GM23338 (cell line): Measurements from ENCODE around the gene OR8A1. TPM values are rescaled to one million over a fixed set of nuclear protein-coding genes. Genes with fewer than 3 reads are reported as not detected.

Experiments
- ATAC-seq: fragments of 200-7000 bp; cut with Tn5 transposase; 3 replicates; pipeline ENCODE4 v1.9.1; 2020
- DNase-seq: peaks from one replicate; pipeline ENCODE4 v3.0.0-alpha.2; 2015; ENCODE audit warnings: low spot score
- H2AFZ ChIP-seq: fragments of 200-600 bp; sonication (generic); 2 replicates; pipeline ENCODE4 v1.8.0; 2016; ENCODE audit warnings: antibody characterized with exemption, mild to moderate bottlenecking, moderate library complexity
- H3F3A ChIP-seq: fragments of 200-600 bp; sonication (generic); replicated peaks from 2 replicates; pipeline ENCODE4 v1.8.0; 2017; ENCODE audit warnings: antibody characterized with exemption, mixed run types, low read depth
- H3K27ac ChIP-seq: fragments of 200-600 bp; sonication (generic); 2 replicates; pipeline ENCODE4 v1.6.1; 2016; ENCODE audit warnings: low read depth
- H3K27me3 ChIP-seq: fragments of 200-600 bp; sonication (generic); 2 replicates; pipeline ENCODE4 v1.8.0; 2016; ENCODE audit warnings: mild to moderate bottlenecking, mixed run types, moderate library complexity; ENCODE audit not compliant: insufficient read depth
- H3K36me3 ChIP-seq: fragments of 200-600 bp; sonication (generic); 2 replicates; pipeline ENCODE4 v1.8.0; 2016; ENCODE audit warnings: mild to moderate bottlenecking; ENCODE audit not compliant: insufficient read depth
- H3K4me1 ChIP-seq: fragments of 200-600 bp; sonication (generic); 2 replicates; pipeline ENCODE4 v1.8.0; 2016; ENCODE audit warnings: mild to moderate bottlenecking, moderate library complexity; ENCODE audit not compliant: insufficient read depth
- H3K4me2 ChIP-seq: fragments of 200-600 bp; sonication (generic); 2 replicates; pipeline ENCODE4 v1.7.1; 2017; ENCODE audit warnings: mixed run types
- H3K4me3 ChIP-seq: fragments of 200-600 bp; sonication (generic); 2 replicates; pipeline ENCODE4 v1.6.1; 2016; ENCODE audit warnings: mixed run types
- H3K79me2 ChIP-seq: fragments of 200-600 bp; sonication (generic); replicated peaks from 2 replicates; pipeline ENCODE4 v1.8.0; 2017; ENCODE audit warnings: mild to moderate bottlenecking; ENCODE audit not compliant: insufficient read depth
- H3K9me2 ChIP-seq: fragments of 200-600 bp; sonication (generic); 2 replicates; pipeline ENCODE4 v1.8.0; 2017; ENCODE audit not compliant: insufficient read depth
- H4K20me1 ChIP-seq: fragments of 200-600 bp; sonication (generic); replicated peaks from 2 replicates; pipeline ENCODE4 v1.8.0; 2017; ENCODE audit warnings: mild to moderate bottlenecking; ENCODE audit not compliant: insufficient read depth
- H3K27ac Mint-ChIP-seq: 2 replicates; pipeline ENCODE4 v1.8.0; 2020; ENCODE audit warnings: inconsistent platforms, mild to moderate bottlenecking, moderate library complexity, mixed read lengths
- H3K27me3 Mint-ChIP-seq: 3 replicates; pipeline ENCODE4 v1.8.0; 2022; ENCODE audit warnings: low read depth, mild to moderate bottlenecking, moderate library complexity, mixed read lengths, inconsistent platforms; ENCODE audit not compliant: insufficient read depth, poor library complexity
- H3K36me3 Mint-ChIP-seq: 3 replicates; pipeline ENCODE4 v1.8.0; 2021; ENCODE audit warnings: low read depth, mild to moderate bottlenecking, inconsistent platforms, moderate library complexity, mixed read lengths
- H3K4me1 Mint-ChIP-seq: 3 replicates; pipeline ENCODE4 v1.8.0; 2020; ENCODE audit warnings: mild to moderate bottlenecking, inconsistent platforms, mixed read lengths
- H3K4me3 Mint-ChIP-seq: 3 replicates; pipeline ENCODE4 v1.8.0; 2021; ENCODE audit warnings: moderate library complexity, mild to moderate bottlenecking, inconsistent platforms, mixed read lengths
- H3K9me3 Mint-ChIP-seq: 3 replicates; pipeline ENCODE4 v1.8.0; 2020; ENCODE audit warnings: moderate library complexity, mild to moderate bottlenecking, inconsistent platforms, mixed read lengths
- CREB1 ChIP-seq: fragments of 250-450 bp; sonication (Bioruptor Pico); IDR thresholded peaks from 2 replicates; pipeline ENCODE4 v1.5.0; 2020; ENCODE audit warnings: low read depth, mild to moderate bottlenecking, moderate library complexity
- CTCF ChIP-seq, 2 experiments: fragments of 200-600 bp in 1 of 2; sonication (generic) in 1 of 2; conservative IDR thresholded peaks; 2 replicates each; pipeline versions ENCODE4 v1.5.1 to v1.6.1; 2016 to 2017; ENCODE audit warnings: antibody characterized with exemption in 2 of 2, low read depth in 2 of 2, mild to moderate bottlenecking in 2 of 2, moderate library complexity in 1 of 2
- ETS1 ChIP-seq: IDR thresholded peaks from 2 replicates; pipeline ENCODE4 v1.6.1; 2016; ENCODE audit warnings: antibody characterized with exemption
- EZH2 ChIP-seq: fragments of 200-600 bp; sonication (generic); IDR thresholded peaks from one replicate; pipeline ENCODE4 v1.8.0; 2017; ENCODE audit warnings: antibody characterized with exemption, mild to moderate bottlenecking, low read depth; ENCODE audit not compliant: unreplicated experiment
- EZH2phosphoT487 ChIP-seq: fragments of 200-600 bp; sonication (generic); IDR thresholded peaks from one replicate; pipeline ENCODE4 v1.8.1; 2018; ENCODE audit warnings: antibody characterized with exemption; ENCODE audit not compliant: unreplicated experiment
- JUNB ChIP-seq: IDR thresholded peaks from one replicate; pipeline ENCODE4 v1.6.1; 2016; ENCODE audit warnings: antibody characterized with exemption; ENCODE audit not compliant: unreplicated experiment
- NANOG ChIP-seq: IDR thresholded peaks from 2 replicates; pipeline ENCODE4 v1.6.1; 2016; ENCODE audit warnings: antibody characterized with exemption, borderline replicate concordance
- POLR2AphosphoS5 ChIP-seq: IDR thresholded peaks from 2 replicates; pipeline ENCODE4 v1.6.1; 2016; ENCODE audit warnings: antibody characterized with exemption, low read depth
- REST ChIP-seq: IDR thresholded peaks from one replicate; pipeline ENCODE4 v1.6.1; 2018; ENCODE audit warnings: antibody characterized with exemption; ENCODE audit not compliant: unreplicated experiment
- STAT1 ChIP-seq: IDR thresholded peaks from one replicate; pipeline ENCODE4 v1.6.1; 2016; ENCODE audit warnings: antibody characterized with exemption; ENCODE audit not compliant: unreplicated experiment
- ZNF114 ChIP-seq: fragments of 250-450 bp; sonication (Bioruptor Pico); IDR thresholded peaks from 2 replicates; pipeline ENCODE4 v1.5.0; 2020; ENCODE audit warnings: mild to moderate bottlenecking, moderate library complexity
- ZNF331 ChIP-seq: fragments of 250-450 bp; sonication (Bioruptor Pico); IDR thresholded peaks from 2 replicates; pipeline ENCODE4 v1.5.0; 2020; ENCODE audit warnings: low read depth, mild to moderate bottlenecking, moderate library complexity
- ZNF462 ChIP-seq: fragments of 250-450 bp; sonication (Bioruptor Pico); IDR thresholded peaks from 2 replicates; pipeline ENCODE4 v1.5.0; 2020; ENCODE audit warnings: mild to moderate bottlenecking, moderate library complexity
- polyA plus RNA-seq: library from polyadenylated mRNA; unstranded; fragments of >200 nt; fragmentation: Nextera tagmentation; extraction: Ambion mirVana; gene quantifications from 2 replicates; pipeline ENCODE4 v1.2.1, GENCODE V29; 2016
- total RNA-seq: library from RNA; depleted of rRNA; stranded (reverse); fragments of >200 nt; shearing (Covaris generic); gene quantifications from 2 replicates; pipeline ENCODE4 v1.2.3, GENCODE V29; 2014

Gene OR8A1
- total and polyA plus RNA-seq, 2 experiments from 2014 or later: not detected

GRCh38 chr11:124543554-124543953 lies 26.2 kb upstream of the OR8A1 start, which contains the start of gene OR8B12:
OR8B12 (minus strand) TSS chr11:124543654; CDS start chr11:124543654, 0 bp downstream.
- Histone ChIP-seq H4K20me1 (no peaks in the 10 kb centered on the region), H3K79me2 (no peaks in the 10 kb centered on the region), H3F3A (no peaks in the 10 kb centered on the region), H3K27ac (no peak within 1 kb of the TSS), H3K4me3 (no peak within 1 kb of the TSS), H2AFZ (no peak within 1 kb of the TSS), H3K36me3 (no peaks in the 10 kb centered on the region), H3K4me2 (no peak within 1 kb of the TSS), H3K27me3 (no peaks in the 10 kb centered on the region), H3K4me1 (peaks cover 7% of the 10 kb centered on the region), H3K9me2 (peaks cover 10% of the 10 kb centered on the region)
- no peaks in the 10 kb centered on the region for H3K36me3 Mint-ChIP-seq
- DNase-seq (no peak), ATAC-seq (no peak)
- peaks cover 7% of the 10 kb centered on the region for H3K27me3 Mint-ChIP-seq
- peaks cover 8% of the 10 kb centered on the region for H3K4me1 Mint-ChIP-seq
- TF ChIP-seq REST (no peak), CTCF (conservative IDR thresholded peaks at IDR 0.05; ENCODE audit: low read depth in 2 of 2) (no peak), ZNF114 (no peak), ZNF462 (no peak), EZH2phosphoT487 (no peak), ETS1 (no peak), JUNB (no peak), POLR2AphosphoS5 (no peak), CREB1 (CRISPR knock-in tag) (no peak), STAT1 (no peak), NANOG (no peak), EZH2 (no peak), ZNF331 (CRISPR knock-in tag) (no peak)
- H3K9me3 Mint-ChIP-seq: no peaks in the 10 kb centered on the region
- H3K4me3 Mint-ChIP-seq: no peak within 1 kb of the TSS
- H3K27ac Mint-ChIP-seq: no peak within 1 kb of the TSS
